ENCODE results near the gene AFG1L. TPM values are rescaled to one million over a fixed set of nuclear protein-coding genes. Genes with fewer than 3 reads are reported as not detected.
"Not testable (repeated sequence)": the region's sequence is repeated elsewhere in the genome, so short reads cannot be mapped to it uniquely, and the experiment has no call there.

Gene AFG1L
- total RNA-seq, 1 experiment from 2014 or later: 6.1 TPM

DNA sequence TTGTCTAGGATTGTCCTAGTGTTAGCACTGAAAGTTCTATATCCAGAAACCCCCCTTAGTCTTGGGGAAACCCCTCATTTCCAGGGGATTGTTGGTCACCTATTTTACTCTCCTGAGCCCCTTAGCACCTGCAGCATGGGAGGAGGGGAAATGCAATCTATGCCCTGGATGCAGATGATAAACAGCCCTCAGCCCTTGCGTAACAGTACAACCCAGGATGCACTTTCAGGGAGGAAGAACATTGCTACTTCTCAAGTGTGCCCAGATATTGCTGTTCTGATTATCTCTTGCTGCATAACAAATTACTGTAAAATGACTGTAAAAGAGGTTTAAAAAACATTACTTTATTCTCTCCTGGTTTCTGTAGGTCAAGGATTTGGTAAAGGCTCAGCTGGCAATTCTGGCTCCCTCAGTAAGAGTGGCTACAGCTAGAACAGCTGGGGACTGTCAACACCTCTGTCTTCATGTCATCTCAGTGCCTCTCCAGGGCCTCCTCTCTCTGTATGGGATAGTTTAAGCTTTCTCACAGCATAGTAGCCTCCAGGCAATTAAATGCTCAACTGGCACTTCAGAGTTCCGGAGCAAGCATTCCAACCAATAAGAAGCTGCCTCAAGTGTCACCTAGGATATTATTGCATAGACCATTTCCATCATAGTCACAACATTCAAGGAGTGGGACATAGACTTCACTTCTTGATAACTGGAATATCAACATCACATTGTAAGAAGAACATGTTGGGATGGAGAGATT lies 148.1 kb downstream of the AFG1L start:
- Histone ChIP-seq H3K79me2 (ENCODE audit: low read length) (no peaks in the 10 kb centered on the region), H3K4me2 (ENCODE audit: low read depth, low read length, poor library complexity, severe bottlenecking) (no peak overlapping the region), H3K36me3 (ENCODE audit: insufficient read depth, low read length) (no peaks in the 10 kb centered on the region), H2AFZ (ENCODE audit: low read length) (no peak overlapping the region), H3K9me3 (ENCODE audit: low read length) (no peaks in the 10 kb centered on the region), H3K9me2 (replicated peaks; ENCODE audit: insufficient read depth, low read length) (no peaks in the 10 kb centered on the region), H3K27me3 (ENCODE audit: low read length) (no peaks in the 10 kb centered on the region), H3K9ac (ENCODE audit: low read length) (no peak overlapping the region), H3K4me1 (ENCODE audit: low read length) (no peaks in the 10 kb centered on the region), H4K20me1 (ENCODE audit: insufficient read depth, low read depth, low read length) (no peaks in the 10 kb centered on the region), H3K27ac (ENCODE audit: low read length) (no peak overlapping the region), H3K4me3 (ENCODE audit: low read length) (no peak overlapping the region)
- DNase-seq: no peak

DNA sequence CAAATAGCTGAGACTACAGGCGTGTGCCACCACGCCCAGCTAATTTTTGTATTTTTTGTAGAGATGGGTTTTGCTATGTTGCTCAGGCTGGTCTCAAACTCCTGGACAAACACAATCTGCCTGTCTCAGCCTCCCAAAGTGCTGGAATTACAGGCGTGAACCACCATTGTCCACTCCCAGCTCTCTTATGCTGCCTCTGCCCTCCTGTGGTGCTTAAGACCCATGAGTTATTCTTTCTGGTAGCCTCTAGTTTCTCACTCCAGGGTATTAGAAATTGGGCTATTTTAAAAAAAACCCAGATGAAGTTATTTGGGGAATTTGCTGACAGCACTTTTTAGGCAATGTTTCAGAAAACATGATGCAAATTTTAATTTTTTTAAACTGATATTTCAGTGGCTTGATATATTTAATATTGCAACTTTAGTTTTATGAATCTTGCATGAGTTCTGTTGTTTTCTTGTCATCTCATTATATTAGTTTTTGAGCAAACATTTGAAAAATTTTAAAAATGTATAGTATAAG lies 151.8 kb downstream of the AFG1L start:
- Histone ChIP-seq H3K9ac (ENCODE audit: low read length) (no peak overlapping the region), H3K4me1 (ENCODE audit: low read length) (no peaks in the 10 kb centered on the region), H3K4me3 (ENCODE audit: low read length) (no peak overlapping the region), H3K27ac (ENCODE audit: low read length) (no peak overlapping the region), H3K9me3 (ENCODE audit: low read length) (no peaks in the 10 kb centered on the region), H3K79me2 (ENCODE audit: low read length) (no peaks in the 10 kb centered on the region), H2AFZ (ENCODE audit: low read length) (no peak overlapping the region), H3K27me3 (ENCODE audit: low read length) (no peaks in the 10 kb centered on the region), H4K20me1 (ENCODE audit: insufficient read depth, low read depth, low read length) (no peaks in the 10 kb centered on the region), H3K4me2 (ENCODE audit: low read depth, low read length, poor library complexity, severe bottlenecking) (no peak overlapping the region), H3K36me3 (ENCODE audit: insufficient read depth, low read length) (no peaks in the 10 kb centered on the region), H3K9me2 (replicated peaks; ENCODE audit: insufficient read depth, low read length) (no peaks in the 10 kb centered on the region)
- DNase-seq: no peak

DNA sequence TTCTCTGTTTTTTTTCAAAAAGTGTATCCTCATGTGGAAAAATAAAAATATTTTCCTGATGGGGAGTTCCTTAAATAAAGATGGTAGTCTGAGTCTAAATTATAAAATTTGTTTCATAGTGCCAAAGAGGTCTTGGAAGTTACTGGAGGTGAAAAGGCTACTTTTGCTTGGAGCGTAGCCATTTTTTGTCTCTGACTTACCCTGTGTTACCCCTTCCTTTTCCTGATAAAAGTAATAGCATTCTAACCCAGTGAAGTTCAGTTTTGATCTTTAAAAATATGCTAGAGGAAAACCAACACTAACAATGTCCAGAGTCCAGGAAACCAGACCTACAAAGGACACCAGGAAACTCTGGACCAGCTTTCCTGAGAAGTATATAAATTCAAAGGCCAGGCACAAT lies 153.6 kb downstream of the AFG1L start:
- Histone ChIP-seq H2AFZ (ENCODE audit: low read length) (no peak overlapping the region), H3K36me3 (ENCODE audit: insufficient read depth, low read length) (no peaks in the 10 kb centered on the region), H3K79me2 (ENCODE audit: low read length) (no peaks in the 10 kb centered on the region), H3K27ac (ENCODE audit: low read length) (no peak overlapping the region), H3K4me2 (ENCODE audit: low read depth, low read length, poor library complexity, severe bottlenecking) (no peak overlapping the region), H4K20me1 (ENCODE audit: insufficient read depth, low read depth, low read length) (no peaks in the 10 kb centered on the region), H3K27me3 (ENCODE audit: low read length) (no peaks in the 10 kb centered on the region), H3K4me1 (ENCODE audit: low read length) (no peaks in the 10 kb centered on the region), H3K9me2 (replicated peaks; ENCODE audit: insufficient read depth, low read length) (no peaks in the 10 kb centered on the region), H3K9me3 (ENCODE audit: low read length) (no peaks in the 10 kb centered on the region), H3K4me3 (ENCODE audit: low read length) (no peak overlapping the region), H3K9ac (ENCODE audit: low read length) (no peak overlapping the region)
- no peak for DNase-seq

DNA sequence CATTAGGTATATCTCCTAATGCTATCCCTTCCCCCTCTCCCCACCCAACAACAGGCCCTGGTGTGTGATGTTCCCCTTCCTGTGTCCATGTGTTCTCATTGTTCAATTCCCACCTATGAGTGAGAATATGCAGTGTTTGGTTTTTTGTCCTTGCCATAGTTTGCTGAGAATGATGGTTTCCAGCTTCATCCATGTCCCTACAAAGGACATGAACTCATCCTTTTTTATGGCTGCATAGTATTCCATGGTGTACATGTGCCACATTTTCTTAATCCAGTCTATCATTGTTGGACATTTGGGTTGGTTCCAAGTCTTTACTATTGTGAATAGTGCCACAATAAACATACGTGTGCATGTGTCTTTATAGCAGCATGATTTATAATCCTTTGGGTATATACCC lies 154.9 kb downstream of the AFG1L start:
- not testable (repeated sequence) for H3K36me3 ChIP-seq (ENCODE audit: insufficient read depth, low read length); H3K27ac ChIP-seq (ENCODE audit: low read length); H4K20me1 ChIP-seq (ENCODE audit: insufficient read depth, low read depth, low read length); H3K9ac ChIP-seq (ENCODE audit: low read length); H3K79me2 ChIP-seq (ENCODE audit: low read length); H3K9me2 ChIP-seq (replicated peaks; ENCODE audit: insufficient read depth, low read length); H3K4me2 ChIP-seq (ENCODE audit: low read depth, low read length, poor library complexity, severe bottlenecking); H2AFZ ChIP-seq (ENCODE audit: low read length); H3K4me3 ChIP-seq (ENCODE audit: low read length); H3K27me3 ChIP-seq (ENCODE audit: low read length); H3K4me1 ChIP-seq (ENCODE audit: low read length); H3K9me3 ChIP-seq (ENCODE audit: low read length); DNase-seq

DNA sequence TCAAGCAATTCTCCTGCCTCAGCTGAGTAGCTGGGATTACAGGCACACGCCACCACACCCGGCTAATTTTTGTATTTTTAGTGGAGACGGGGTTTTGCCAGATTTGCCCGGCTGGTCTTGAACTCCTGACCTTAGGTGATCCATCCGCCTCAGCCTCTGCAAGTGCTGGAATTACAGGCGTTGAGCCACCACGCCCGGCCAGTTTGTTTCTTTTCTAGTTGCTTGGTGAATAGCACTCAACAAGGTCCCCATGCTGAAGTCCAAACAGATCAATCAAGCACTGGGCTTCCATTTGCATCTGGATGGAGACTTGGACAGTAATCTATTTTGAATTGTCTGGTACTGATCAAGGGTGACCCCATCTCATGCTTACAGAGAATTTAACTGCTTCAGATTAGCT lies 157.0 kb downstream of the AFG1L start:
- H3K9me2 ChIP-seq (replicated peaks; ENCODE audit: insufficient read depth, low read length): no peaks in the 10 kb centered on the region
- no peaks in the 10 kb centered on the region for H4K20me1 ChIP-seq (ENCODE audit: insufficient read depth, low read depth, low read length)
- DNase-seq: no peak
- H3K9me3 ChIP-seq (ENCODE audit: low read length): no peaks in the 10 kb centered on the region
- no peak overlapping the region for H3K4me2 ChIP-seq (ENCODE audit: low read depth, low read length, poor library complexity, severe bottlenecking)
- no peaks in the 10 kb centered on the region for H3K4me1 ChIP-seq (ENCODE audit: low read length)
- H3K79me2 ChIP-seq (ENCODE audit: low read length): no peaks in the 10 kb centered on the region
- H3K27ac ChIP-seq (ENCODE audit: low read length): no peak overlapping the region
- no peak overlapping the region for H3K9ac ChIP-seq (ENCODE audit: low read length)
- no peaks in the 10 kb centered on the region for H3K36me3 ChIP-seq (ENCODE audit: insufficient read depth, low read length)
- no peaks in the 10 kb centered on the region for H3K27me3 ChIP-seq (ENCODE audit: low read length)
- H2AFZ ChIP-seq (ENCODE audit: low read length): no peak overlapping the region
- H3K4me3 ChIP-seq (ENCODE audit: low read length): no peak overlapping the region

DNA sequence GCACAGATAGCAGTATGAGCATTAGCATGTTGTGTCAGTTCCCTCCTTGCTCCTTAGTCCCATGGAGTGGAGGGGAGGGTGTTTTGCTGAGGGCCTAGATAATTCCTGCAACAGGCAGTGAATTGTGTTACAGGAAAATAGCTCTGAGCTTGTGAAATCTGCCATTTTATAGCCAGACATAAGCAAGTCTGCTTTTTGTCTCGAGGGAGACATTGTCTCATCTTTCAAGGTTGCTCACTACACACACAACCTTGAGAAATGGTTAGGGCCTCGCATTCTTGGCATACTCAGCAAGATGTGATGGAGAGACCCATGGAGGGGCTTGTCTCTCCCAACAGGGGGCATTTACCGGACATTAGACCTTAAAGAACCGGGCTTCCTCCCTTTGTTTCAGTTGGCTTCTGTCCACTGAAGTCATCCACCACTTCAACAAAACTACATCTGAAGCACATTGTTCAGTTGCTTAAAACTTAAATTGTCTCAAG lies 157.9 kb downstream of the AFG1L start:
- Histone ChIP-seq H3K4me1 (ENCODE audit: low read length) (no peaks in the 10 kb centered on the region), H3K9me2 (replicated peaks; ENCODE audit: insufficient read depth, low read length) (no peaks in the 10 kb centered on the region), H3K4me2 (ENCODE audit: low read depth, low read length, poor library complexity, severe bottlenecking) (no peak overlapping the region), H2AFZ (ENCODE audit: low read length) (no peak overlapping the region), H3K27ac (ENCODE audit: low read length) (no peak overlapping the region), H3K27me3 (ENCODE audit: low read length) (no peaks in the 10 kb centered on the region), H3K36me3 (ENCODE audit: insufficient read depth, low read length) (no peaks in the 10 kb centered on the region), H3K79me2 (ENCODE audit: low read length) (no peaks in the 10 kb centered on the region), H3K9me3 (ENCODE audit: low read length) (no peaks in the 10 kb centered on the region), H4K20me1 (ENCODE audit: insufficient read depth, low read depth, low read length) (no peaks in the 10 kb centered on the region), H3K4me3 (ENCODE audit: low read length) (no peak overlapping the region), H3K9ac (ENCODE audit: low read length) (no peak overlapping the region)
- DNase-seq: no peak

DNA sequence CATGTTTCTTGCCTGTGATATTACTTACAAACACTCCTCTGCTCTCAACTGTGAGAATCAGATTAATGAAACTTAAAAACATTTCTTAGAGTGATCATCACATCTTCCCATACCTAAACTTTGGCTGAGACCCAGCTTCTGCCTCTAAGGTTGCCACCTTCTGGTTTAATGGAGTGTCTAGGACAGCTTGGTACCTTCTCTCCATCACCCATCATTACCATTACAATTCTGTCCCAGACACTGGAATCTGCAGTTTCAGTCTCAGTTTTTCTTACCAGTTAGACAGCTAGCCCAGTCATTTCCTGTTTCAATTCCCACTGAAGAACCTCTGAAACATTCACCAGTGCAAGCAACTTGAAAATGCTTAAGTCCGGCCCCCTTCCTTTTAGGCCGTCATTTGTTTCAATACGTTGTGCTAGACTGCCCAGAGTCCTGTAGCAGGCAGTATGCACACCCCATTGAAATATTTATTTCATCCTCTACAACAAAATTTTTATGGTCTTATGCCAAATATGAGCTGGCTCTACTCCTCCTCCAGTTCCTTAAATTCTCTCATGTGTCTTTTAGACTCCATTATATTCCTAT lies 158.8 kb downstream of the AFG1L start:
- Histone ChIP-seq H3K4me2 (ENCODE audit: low read depth, low read length, poor library complexity, severe bottlenecking) (no peak overlapping the region), H3K27me3 (ENCODE audit: low read length) (no peaks in the 10 kb centered on the region), H2AFZ (ENCODE audit: low read length) (no peak overlapping the region), H3K27ac (ENCODE audit: low read length) (no peak overlapping the region), H4K20me1 (ENCODE audit: insufficient read depth, low read depth, low read length) (no peaks in the 10 kb centered on the region), H3K4me1 (ENCODE audit: low read length) (no peaks in the 10 kb centered on the region), H3K9me2 (replicated peaks; ENCODE audit: insufficient read depth, low read length) (no peaks in the 10 kb centered on the region), H3K36me3 (ENCODE audit: insufficient read depth, low read length) (no peaks in the 10 kb centered on the region), H3K9me3 (ENCODE audit: low read length) (no peaks in the 10 kb centered on the region), H3K79me2 (ENCODE audit: low read length) (no peaks in the 10 kb centered on the region), H3K9ac (ENCODE audit: low read length) (no peak overlapping the region), H3K4me3 (ENCODE audit: low read length) (no peak overlapping the region)
- DNase-seq: no peak

DNA sequence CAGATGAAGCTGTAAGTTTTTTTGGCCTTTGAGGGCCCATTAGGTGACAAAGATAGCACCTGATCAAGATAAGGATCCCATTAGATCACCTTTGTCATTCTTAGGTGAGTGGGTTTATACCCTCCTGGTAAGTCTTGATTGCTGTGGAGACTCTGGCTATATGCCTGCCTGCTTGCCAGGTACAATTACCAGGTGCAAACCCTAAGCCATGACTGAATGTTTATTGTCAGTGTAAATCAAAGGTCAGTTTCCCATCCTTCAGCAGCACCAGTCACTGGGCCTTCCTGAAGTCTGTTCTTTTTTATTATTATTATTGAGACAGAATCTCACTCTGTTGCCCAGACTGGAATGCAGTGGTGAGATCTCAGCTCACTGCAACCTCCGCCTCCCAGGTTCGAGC lies 159.5 kb downstream of the AFG1L start:
- H3K4me2 ChIP-seq (ENCODE audit: low read depth, low read length, poor library complexity, severe bottlenecking): no peak overlapping the region

More for the DNA sequence above, 159.5 kb downstream of the AFG1L start:
- Histone ChIP-seq H3K79me2 (ENCODE audit: low read length) (no peaks in the 10 kb centered on the region), H2AFZ (ENCODE audit: low read length) (no peak overlapping the region), H3K4me3 (ENCODE audit: low read length) (no peak overlapping the region), H4K20me1 (ENCODE audit: insufficient read depth, low read depth, low read length) (no peaks in the 10 kb centered on the region), H3K9me2 (replicated peaks; ENCODE audit: insufficient read depth, low read length) (no peaks in the 10 kb centered on the region), H3K9me3 (ENCODE audit: low read length) (no peaks in the 10 kb centered on the region), H3K27me3 (ENCODE audit: low read length) (no peaks in the 10 kb centered on the region), H3K9ac (ENCODE audit: low read length) (no peak overlapping the region), H3K36me3 (ENCODE audit: insufficient read depth, low read length) (no peaks in the 10 kb centered on the region), H3K27ac (ENCODE audit: low read length) (no peak overlapping the region), H3K4me1 (ENCODE audit: low read length) (no peaks in the 10 kb centered on the region)
- DNase-seq: no peak
